Transverse colon (tissue), 4 donors: ENCODE data around the gene PROKR2. TPM values are rescaled to one million over a fixed set of nuclear protein-coding genes. Genes with fewer than 3 reads are reported as not detected.

Source experiments
- DNase-seq: peaks from one replicate; pipeline ENCODE4 v3.0.0-alpha.2; 2019
- H3K27ac ChIP-seq, 4 donors: fragments of 200-600 bp; sonication (generic); 2 replicates each; pipeline ENCODE4 v1.5.1; 2016 to 2018; ENCODE audit warnings: inconsistent platforms in 4 of 4
- H3K27me3 ChIP-seq: fragments of 200-600 bp; sonication (generic); 2 replicates; pipeline ENCODE4 v1.5.1; 2017; ENCODE audit warnings: inconsistent platforms
- H3K36me3 ChIP-seq, 4 donors: fragments of 200-600 bp; sonication (generic); 2 replicates each; pipeline ENCODE4 v1.5.1; 2017 to 2019; ENCODE audit warnings: inconsistent platforms in 4 of 4
- H3K4me1 ChIP-seq, 4 donors: fragments of 200-600 bp; sonication (generic); 2 replicates each; pipeline ENCODE4 v1.5.1; 2017 to 2020; ENCODE audit warnings: inconsistent platforms in 4 of 4
- H3K4me3 ChIP-seq, 4 donors: fragments of 200-600 bp; sonication (generic); 1 replicate in 1 of 4; 2 replicates in 3 of 4; pipeline versions ENCODE4 v1.5.1 to v1.6.1; 2017 to 2019; ENCODE audit warnings: inconsistent platforms in 4 of 4
- H3K9me3 ChIP-seq, 2 donors: fragments of 200-600 bp; sonication (generic); 2 replicates each; pipeline ENCODE4 v1.5.1; 2017 to 2019; ENCODE audit warnings: inconsistent platforms in 2 of 2
- EP300 ChIP-seq: sonication (generic); formaldehyde crosslinking; IDR thresholded peaks from one replicate; pipeline ENCODE4 v1.6.1; 2017; ENCODE audit warnings: antibody characterized with exemption, low read depth
- POLR2A ChIP-seq: fragments of 450-650 bp; IDR thresholded peaks from one replicate; pipeline ENCODE4 v1.6.1; 2016; ENCODE audit warnings: antibody characterized with exemption, mild to moderate bottlenecking, moderate library complexity
- POLR2AphosphoS5 ChIP-seq, 3 donors: sonication (generic); formaldehyde crosslinking; IDR thresholded peaks; one replicate each; pipeline ENCODE4 v1.6.1; 2016; ENCODE audit warnings: antibody characterized with exemption in 3 of 3
- WGBS, 2 donors: methylation state at CpG; one replicate each; pipeline ENCODE4 v1.1.5; 2018; ENCODE audit warnings: low coverage in 1 of 2; 5-methylcytosine and 5-hydroxymethylcytosine counted together
- in situ Hi-C, 4 donors: fragments of 200-750 bp; cut with MboI; loops; one replicate each; pipeline versions ENCODE4 v1.15.0 to v1.15.1; 2017; ENCODE audit warnings: low sequenced_read_pairs in 3 of 4, low pct_ligation_motif_present in 1 of 4, low pct_unique_long_range_greater_than_20kb in 1 of 4
- intact Hi-C: fragments of 100-400 bp; cut with DNase I; formaldehyde crosslinking; loops from one replicate; pipeline ENCODE4 v1.15.1; 2023; ENCODE audit warnings: low total_unique reads
- small RNA-seq, 4 donors: library from RNA; depleted of rRNA; stranded (forward); fragments of <200 nt; gene quantifications; one replicate each; pipeline ENCODE3, GENCODE V24; 2016
- total RNA-seq, 4 donors: library from RNA; depleted of rRNA; stranded (reverse); fragments of >200 nt; gene quantifications; one replicate each; pipeline ENCODE4 v1.1.0, GENCODE V29; 2016
- TF ChIP-seq, protein P1 (sequence below), 5 experiments: fragments of 200-600 bp in 3 of 5; fragments of 450-650 bp in 2 of 5; sonication (generic) in 3 of 5; IDR thresholded peaks; 1 replicate in 2 of 5; 2 replicates in 3 of 5; pipeline ENCODE4 v1.5.1; 2016 to 2017; ENCODE audit warnings: antibody characterized with exemption in 5 of 5, inconsistent platforms in 3 of 5, mild to moderate bottlenecking in 2 of 5, moderate library complexity in 1 of 5

PROKR2 gene
- total RNA-seq, 4 donors from 2014 or later = not detected

- Histone ChIP-seq H3K4me3 (no peak overlapping the region), H3K27ac (no peak overlapping the region), H3K27me3 (no peaks in the 10 kb centered on the region), H3K9me3 (no peaks in the 10 kb centered on the region), H3K4me1 (no peaks in the 10 kb centered on the region), H3K36me3 (no peaks in the 10 kb centered on the region)
- 51 to 57% methylated on average over 3 of the region's 3 CpGs for WGBS, 2 donors
- intact Hi-C loops (no loop called here), in situ Hi-C loops (no loop called here)
- TF ChIP-seq POLR2AphosphoS5 (IDR thresholded peaks at IDR 0.05) (no peak), POLR2A (no peak), EP300 (no peak)
- TF ChIP-seq, protein P1, sequence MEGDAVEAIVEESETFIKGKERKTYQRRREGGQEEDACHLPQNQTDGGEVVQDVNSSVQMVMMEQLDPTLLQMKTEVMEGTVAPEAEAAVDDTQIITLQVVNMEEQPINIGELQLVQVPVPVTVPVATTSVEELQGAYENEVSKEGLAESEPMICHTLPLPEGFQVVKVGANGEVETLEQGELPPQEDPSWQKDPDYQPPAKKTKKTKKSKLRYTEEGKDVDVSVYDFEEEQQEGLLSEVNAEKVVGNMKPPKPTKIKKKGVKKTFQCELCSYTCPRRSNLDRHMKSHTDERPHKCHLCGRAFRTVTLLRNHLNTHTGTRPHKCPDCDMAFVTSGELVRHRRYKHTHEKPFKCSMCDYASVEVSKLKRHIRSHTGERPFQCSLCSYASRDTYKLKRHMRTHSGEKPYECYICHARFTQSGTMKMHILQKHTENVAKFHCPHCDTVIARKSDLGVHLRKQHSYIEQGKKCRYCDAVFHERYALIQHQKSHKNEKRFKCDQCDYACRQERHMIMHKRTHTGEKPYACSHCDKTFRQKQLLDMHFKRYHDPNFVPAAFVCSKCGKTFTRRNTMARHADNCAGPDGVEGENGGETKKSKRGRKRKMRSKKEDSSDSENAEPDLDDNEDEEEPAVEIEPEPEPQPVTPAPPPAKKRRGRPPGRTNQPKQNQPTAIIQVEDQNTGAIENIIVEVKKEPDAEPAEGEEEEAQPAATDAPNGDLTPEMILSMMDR (IDR thresholded peaks at IDR 0.05) = no peak
- DNase-seq = no peak
Observed at GRCh38 chr20:5268449-5268848, 48.3 kb downstream of the PROKR2 start.

- no peak for DNase-seq
- in situ Hi-C loops = no loop called here
- intact Hi-C loops = no loop called here
- no peak for TF ChIP-seq EP300
- no peaks in the 10 kb centered on the region for H3K36me3 ChIP-seq
- no peaks in the 10 kb centered on the region for H3K27me3 ChIP-seq
- no peaks in the 10 kb centered on the region for H3K9me3 ChIP-seq
- no peak overlapping the region for H3K27ac ChIP-seq
- WGBS, 2 donors = 17 to 19% methylated on average over 1 of the region's 1 CpG
- no peaks in the 10 kb centered on the region for H3K4me1 ChIP-seq
- no peak overlapping the region for H3K4me3 ChIP-seq
Observed at GRCh38 chr20:5267092-5267491, 49.7 kb downstream of the PROKR2 start.

Small RNAs within 50 kb of the gene (small RNA-seq; reads per million reads assigned to genes)
- 0 reads per million in 4 donors for gene RNA5-8SP7

Other genes with a start within 250 kb of the PROKR2 start
- gene TMEM230, start 203.9 kb downstream of the PROKR2 start, total RNA-seq = 10 to 100 TPM; 10.1 to 83.4 (median 40.9) TPM
- 10 to 100 TPM; 18.3 to 56.7 (median 38.2) TPM for gene PCNA, start 197.0 kb downstream of the PROKR2 start, total RNA-seq
- gene CDS2, start 189.9 kb downstream of the PROKR2 start, total RNA-seq = 10 to 100 TPM; 26.9 to 60.1 (median 30.3) TPM